DMS 273 (cell line): ENCODE results near the gene WASF3.

Source experiments
- DNase-seq: peaks from one replicate; lab custom pipeline; 2025; ENCODE audit not compliant: unreplicated experiment; lab: John Stamatoyannopoulos, UW

Gene WASF3

DNA sequence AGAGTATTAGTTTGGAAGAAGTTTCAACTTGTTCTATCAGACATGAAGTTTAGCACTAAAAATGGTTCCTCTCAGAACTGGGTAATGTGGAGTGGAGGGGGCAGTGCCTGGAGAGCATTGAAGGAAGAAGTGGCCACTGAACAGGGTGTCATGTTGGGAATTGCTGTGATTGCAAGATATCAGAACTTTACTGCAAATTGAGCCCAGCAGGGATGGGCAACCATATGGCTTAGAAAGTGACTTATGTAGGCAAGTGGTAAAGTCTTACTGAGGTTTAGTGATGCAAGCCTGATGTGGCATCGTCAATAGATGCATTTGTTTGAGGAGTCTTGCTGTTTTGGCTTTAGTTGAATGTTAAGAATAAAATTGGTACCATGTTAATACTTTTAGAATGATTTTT is 31.7 kb downstream of the WASF3 start:
- peak; percentile 43 for DNase-seq

DNA sequence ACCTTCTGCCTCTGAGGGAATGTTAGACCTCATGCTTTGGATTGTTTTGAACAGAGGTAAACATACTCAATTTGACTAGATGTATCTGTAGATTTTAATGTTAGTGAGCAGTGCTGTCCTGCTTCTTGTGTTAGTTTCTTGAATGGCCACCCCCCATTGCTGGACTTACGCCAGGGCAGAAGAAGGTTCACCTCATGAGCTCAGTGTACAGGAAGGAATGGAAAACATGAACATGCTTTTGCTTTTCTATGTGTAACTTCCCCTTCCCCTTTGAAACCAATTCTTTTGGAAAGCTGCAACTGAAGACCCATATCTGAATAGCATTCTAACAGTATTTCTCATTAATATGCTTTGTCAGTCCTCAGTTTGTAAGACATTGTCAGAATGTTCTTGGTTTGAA is 32.3 kb downstream of the WASF3 start:
- peak; percentile 51 for DNase-seq

- no peak for DNase-seq
These were observed 32.9 kb downstream of the WASF3 start for GRCh38 chr13:26590379-26590778.

GRCh38 chr13:26590951-26591350 is 33.5 kb downstream of the WASF3 start:
- peak; percentile 7 for DNase-seq

DNA sequence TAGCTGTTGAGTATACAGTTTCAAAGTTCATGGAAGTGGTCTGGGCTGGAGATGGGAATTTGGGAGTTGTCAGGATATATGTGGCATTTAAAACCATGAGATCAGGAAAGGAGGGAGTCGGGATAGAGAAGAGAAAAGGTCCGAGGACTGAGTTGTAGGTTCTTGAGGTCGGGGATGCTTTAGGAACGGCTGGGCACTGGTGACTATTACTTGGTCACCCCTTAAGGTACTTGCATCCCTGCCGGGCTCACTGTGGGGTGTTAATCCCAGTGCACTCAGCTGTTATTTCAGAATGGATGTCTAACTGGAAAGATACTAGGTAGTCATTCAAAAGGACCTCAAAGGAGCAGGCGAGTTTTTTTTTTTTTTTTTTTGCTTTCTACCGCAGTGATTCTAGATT is 34.2 kb downstream of the WASF3 start:
- DNase-seq, result no peak

DNA sequence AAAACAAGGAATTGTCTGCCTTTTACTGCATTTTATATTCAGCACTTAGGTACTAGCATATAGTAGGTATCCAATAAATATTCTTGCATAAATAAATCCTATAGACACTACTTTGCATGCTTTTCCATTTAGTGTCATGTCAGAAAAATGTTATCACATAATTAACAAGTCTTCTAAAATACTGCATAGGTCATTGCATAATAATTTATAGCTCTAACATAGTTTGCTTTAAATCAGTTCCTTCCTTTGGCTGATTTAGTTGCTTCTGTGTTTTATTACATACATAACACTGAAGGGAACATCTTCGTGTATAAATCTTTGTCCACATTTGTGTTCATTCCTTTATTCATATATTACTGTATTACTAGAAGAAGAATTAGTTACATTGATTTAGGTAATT is 36.2 kb downstream of the WASF3 start:
- no peak for DNase-seq

DNA sequence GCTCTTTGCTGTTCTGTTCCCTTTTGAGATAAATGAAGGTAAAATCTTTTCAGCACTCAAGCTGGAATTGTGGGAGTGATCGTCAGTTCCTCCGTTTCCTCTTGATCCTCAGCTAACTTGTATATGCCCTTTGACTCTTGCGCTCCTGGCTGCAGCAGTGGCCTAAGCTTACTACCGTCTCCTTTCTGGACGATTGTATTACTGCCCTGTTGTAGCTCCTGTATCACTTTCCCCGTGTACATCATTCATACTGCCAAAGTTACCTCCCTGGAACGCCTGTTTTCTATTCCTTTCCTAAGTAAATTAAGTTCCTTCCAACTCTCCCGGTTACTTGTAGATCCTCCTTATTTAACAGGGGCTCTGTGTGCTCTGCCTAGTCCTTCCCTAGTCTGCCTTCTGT is 36.9 kb downstream of the WASF3 start:
- DNase-seq, result no peak

GRCh38 chr13:26596458-26596857 is 39.0 kb downstream of the WASF3 start:
- DNase-seq, result no peak

DNA sequence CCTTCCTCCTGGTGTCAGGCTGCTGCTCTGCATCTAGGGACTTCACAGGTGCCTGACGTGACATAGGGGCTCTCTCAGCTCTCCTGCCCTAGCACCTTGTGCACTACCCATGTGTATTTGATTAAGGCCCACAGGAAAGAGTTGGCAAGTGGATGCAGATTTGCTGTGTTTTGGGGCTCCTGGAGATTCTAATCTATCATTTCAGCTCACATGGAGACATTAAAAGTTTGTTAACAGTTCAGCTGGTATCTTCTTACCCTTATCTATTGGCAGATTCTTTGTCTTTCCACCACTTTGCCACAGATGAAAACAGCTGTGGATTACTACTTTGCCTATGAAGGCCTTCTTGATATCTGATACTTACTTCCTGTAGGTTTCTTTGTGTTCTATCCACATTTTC is 41.9 kb downstream of the WASF3 start:
- DNase-seq, result peak; percentile 4

DNA sequence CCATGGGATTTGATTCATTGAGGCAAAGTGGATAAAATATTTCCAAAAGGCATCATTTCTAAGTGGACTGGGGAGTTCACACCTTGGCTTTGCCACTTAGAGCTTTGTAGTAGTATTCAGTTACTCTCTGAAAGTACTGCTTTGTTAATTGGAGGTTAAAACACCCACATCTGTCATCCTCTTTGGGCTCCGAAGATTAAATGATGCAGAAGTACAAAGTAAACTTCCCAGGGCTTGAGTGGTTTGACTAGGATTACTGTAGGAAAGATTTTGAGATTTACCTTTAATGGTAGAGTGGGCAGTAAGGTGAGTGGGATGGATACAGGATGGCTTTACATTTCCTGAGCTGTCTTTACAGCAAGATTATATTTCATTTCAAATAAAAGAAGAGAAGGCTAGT is 42.4 kb downstream of the WASF3 start:
- peak; percentile 50 for DNase-seq

DNA sequence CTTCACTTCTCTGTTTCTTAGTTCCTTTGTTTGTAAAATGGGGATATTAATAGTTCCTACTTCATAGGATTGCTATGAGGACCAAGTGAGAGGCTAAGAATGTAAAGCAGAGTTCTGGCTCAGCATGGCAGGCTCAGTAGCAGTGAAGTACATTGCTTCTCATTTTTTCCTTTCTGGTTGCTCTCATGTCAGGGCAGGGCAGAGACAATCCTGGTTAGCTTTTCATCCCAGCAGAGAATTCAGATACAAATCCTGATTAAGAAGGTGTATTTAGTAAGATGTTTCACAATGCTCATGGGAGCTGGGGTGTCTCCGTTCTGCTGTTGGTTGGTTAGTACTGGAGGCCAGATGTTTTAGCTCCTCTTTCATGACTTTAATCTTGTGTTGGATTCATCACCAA is 42.9 kb downstream of the WASF3 start:
- no peak for DNase-seq

DNA sequence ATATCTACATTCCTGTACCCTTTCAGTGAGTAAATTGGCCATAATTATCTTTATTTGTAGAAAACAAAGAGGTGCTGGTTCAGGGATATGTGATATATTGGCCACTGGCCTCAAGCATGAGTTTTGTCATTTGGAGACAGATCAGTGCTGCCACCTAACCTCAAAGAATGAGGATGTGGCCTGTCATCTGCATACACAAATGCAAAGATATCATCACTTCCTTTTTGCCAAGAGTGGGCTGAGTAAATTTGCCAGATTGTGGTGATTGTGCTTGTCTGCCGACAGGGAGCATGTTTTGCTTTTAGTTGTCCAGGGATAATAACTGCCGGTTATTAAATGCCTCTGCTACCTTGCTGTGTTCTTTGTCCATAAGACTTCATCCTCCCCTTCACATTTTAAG is 44.2 kb downstream of the WASF3 start:
- DNase-seq, result peak; percentile 39

DNA sequence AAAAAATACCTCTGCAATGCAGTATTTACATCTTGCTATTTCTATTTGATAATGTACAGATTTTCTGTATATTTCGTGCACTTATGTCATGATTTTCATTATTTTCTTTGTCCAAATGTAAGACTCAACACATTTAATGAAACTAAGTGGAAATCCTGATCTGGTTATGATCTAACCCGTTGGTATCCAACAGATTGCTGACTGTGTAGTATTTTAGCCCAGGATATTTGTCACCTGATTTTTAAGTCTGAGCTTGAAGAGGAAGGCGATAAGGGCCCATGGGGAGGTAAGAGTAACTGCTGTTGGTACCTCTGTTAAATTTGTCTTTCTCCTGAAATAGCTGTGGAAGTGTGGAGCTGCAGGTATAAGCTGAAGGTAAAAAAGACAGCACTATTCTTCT is 45.3 kb downstream of the WASF3 start:
- no peak for DNase-seq

DNA sequence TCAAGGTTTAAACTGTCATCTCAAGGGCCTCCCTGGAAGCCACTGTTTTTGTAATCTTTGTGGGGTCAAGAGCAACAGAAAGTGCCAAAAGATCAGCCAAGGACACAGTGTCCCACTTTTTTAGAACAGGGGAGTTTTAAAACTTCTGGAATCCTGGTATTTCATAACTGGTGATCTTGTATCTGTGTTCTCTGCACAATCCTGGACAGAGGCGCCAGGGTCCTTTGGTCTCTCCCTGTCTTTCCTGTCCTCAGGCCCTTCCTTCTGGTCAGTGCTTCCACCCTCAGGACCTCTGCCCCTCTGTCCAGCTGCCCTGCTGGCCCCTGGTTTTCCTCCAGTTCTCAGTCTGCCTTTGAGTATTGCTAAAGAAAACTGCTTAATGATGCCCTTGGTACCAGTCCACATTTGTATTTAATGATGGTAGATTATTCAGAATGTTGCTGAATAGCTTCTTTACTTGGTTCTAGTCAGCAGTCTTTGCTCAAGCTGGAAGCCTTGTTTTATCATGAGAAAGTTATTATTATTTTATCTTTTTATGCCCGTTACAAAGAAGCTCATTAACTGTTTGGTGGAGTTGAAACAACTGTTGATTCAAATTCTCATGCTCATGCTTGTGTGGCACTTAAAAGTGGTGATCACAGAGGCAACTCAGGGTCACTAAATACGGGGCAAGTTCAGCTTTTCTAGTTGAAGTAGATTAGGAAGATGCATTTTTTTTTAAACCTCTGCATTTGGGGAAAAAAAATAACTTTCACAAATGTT is 47.5 kb downstream of the WASF3 start:
- no peak for DNase-seq

- peak; percentile 17 for DNase-seq
These were observed 48.4 kb downstream of the WASF3 start for GRCh38 chr13:26605845-26606244.

DNA sequence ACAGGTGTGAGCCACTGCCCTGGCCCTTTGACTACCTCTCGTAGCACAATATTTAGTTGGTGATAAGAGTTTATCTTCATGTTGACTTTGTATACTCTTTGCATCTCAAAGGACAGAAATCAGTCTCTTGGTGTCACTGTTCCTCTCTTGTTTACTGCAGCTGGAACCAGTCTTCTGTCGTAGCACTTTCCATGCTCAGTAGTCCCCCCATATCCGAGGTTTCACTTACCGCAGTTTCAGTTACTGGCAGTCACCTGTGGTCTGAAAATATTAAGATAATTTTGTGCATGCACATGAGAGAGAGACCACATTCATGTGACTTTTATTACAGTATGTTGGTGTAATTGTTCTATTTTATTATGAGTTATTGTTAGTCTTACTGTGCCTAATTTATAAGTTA is 49.1 kb downstream of the WASF3 start:
- DNase-seq, result no peak

- DNase-seq, result no peak
These were observed 57.2 kb downstream of the WASF3 start for GRCh38 chr13:26614721-26615120.

- peak; percentile 9 for DNase-seq
These were observed 58.6 kb downstream of the WASF3 start for GRCh38 chr13:26616126-26616525.

GRCh38 chr13:26618726-26619125 is 61.2 kb downstream of the WASF3 start:
- no peak for DNase-seq

DNA sequence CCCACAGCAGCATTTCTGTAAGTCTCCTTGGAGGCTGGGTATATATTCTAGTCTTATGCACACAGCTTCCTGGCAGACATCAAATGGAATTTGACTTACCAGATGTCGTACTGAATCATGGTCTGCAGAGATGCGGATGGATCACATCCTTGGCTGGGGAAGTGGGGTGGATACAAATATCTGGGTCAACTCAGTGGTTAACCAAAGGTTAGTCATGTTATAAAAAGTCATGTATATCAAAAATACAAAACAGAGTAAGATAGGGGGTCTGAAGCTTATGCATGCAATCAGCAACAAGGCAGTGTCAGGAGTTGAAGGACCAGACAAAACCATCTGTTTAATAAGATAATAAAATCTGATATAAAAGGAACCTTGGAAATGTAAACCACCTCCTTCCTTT is 61.9 kb downstream of the WASF3 start:
- no peak for DNase-seq

GRCh38 chr13:26621731-26622401 is 64.4 kb downstream of the WASF3 start:
- no peak for DNase-seq

GRCh38 chr13:26623125-26623524 is 65.6 kb downstream of the WASF3 start:
- no peak for DNase-seq

DNA sequence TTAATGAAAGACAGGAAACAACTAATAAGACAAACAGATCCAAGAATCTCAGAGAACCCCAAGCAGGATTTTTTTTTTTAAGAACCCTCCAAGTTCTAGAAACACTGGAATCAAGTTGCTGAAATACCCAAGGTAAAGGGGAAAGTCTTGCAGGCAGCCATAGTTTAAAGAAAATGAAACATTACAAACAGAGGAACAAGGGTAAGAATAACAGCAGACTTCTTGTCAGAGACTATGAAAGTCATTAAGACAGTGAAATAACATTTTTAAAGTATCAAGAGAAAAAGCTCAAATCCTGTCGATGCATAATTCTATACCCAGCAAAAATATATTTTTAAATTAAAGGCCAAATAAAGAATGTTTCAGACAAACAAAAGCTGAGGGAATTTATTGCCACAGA is 67.1 kb downstream of the WASF3 start:
- no peak for DNase-seq
